Stimulated activated memory B cell treated with anti-CD40 and anti-IgM and Interleukin-4, amounts not matched to agents 10 μg/mL and 1 μg/mL and 100 μg/mL, for 72 hours (primary cell): Measurements from ENCODE around the gene ARHGAP26.

Experiments used
- ATAC-seq: fragments of 150-1000 bp; cut with Tn5 transposase; 2 replicates; pipeline ENCODE4 v1.10.0; 2021
- H3K27ac Mint-ChIP-seq: one replicate; pipeline ENCODE4 v1.8.0; 2022; ENCODE audit warnings: mild to moderate bottlenecking, mixed read lengths
- H3K27me3 Mint-ChIP-seq: one replicate; pipeline ENCODE4 v1.8.0; 2022; ENCODE audit warnings: mixed read lengths
- H3K36me3 Mint-ChIP-seq: one replicate; pipeline ENCODE4 v1.8.0; 2022; ENCODE audit warnings: mixed read lengths
- H3K4me1 Mint-ChIP-seq: one replicate; pipeline ENCODE4 v1.8.0; 2022; ENCODE audit warnings: mixed read lengths
- H3K4me3 Mint-ChIP-seq: one replicate; pipeline ENCODE4 v1.8.0; 2022; ENCODE audit warnings: mild to moderate bottlenecking, moderate library complexity, mixed read lengths
- H3K9me3 Mint-ChIP-seq: one replicate; pipeline ENCODE4 v1.8.0; 2022; ENCODE audit warnings: mixed read lengths

The ARHGAP26 gene

DNA sequence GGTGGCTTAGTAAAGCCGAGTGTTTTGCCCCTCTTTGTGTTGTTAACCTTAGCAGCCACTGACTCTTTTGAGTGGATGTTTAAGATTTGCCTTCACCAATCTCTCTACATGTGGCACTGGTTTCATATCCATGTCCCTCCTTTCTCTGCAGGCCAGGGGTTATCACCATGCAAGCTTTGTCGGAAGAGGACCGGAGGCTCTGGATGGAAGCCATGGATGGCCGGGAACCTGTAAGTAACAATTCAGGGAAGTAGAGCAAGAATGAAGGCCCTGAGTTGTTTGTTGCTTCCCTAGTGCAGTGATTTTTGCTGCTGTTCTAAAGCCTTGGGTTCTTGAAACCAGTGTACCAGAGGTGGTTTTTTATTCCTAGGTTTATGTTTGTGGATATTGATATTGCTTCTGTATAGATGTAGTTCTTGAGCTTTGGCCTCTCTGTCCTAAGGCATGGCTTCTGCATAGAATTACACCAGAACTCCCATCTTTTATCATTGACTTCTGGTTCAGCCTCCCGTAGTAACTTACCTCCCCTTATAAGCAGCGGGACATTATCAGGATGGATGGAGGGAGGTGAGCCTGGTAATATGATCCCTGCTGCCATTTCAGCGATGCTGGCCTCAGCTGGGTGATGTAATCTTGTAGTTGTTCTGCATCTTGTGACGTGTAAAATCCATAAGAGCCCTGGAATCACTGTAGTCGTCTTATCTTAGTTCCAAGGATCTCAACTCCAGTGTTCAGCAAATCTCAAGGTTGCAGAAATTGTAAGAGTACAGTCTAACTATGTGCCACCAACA is 161.9 kb downstream of the ARHGAP26 start:
- Mint-ChIP-seq H3K36me3 (peaks cover 19% of the 10 kb centered on the region), H3K9me3 (no peaks in the 10 kb centered on the region), H3K27ac (no peak overlapping the region), H3K4me3 (no peak overlapping the region), H3K4me1 (peaks cover 14% of the 10 kb centered on the region), H3K27me3 (no peaks in the 10 kb centered on the region)
- no peak for ATAC-seq

DNA sequence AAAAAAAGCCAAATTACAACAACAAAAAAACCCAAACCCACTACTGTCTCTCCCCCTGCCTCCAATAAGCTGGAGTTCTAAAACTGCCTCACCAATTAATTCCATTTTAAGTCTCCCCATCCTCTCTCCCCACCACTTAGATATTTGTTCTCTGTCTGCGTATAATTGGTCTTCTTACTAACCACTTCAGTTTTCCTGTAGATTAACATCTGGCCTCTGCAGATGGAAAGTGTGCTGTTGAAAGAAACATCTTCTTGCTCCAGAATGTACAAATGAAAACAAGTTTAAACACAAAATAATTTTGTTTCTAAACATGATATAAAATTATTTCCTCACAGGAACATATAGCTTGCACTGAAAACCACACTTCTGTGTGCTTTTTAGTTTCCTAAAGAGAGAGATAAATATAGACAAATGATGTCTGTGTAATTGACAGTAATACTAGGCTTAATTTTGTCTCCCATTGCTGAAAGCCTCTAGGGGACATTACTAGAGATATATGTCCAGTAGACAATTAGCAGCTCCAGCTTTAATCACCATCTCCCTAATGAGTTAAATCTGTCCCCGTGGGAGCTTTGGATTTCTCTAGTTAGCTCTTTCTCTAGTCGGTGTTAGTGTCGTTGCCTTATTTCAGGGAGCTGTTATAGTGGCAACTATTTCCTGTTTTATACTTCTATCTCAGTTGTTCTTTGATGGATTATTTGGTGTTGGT is 164.0 kb downstream of the ARHGAP26 start:
- Mint-ChIP-seq H3K36me3 (peaks cover 19% of the 10 kb centered on the region), H3K9me3 (no peaks in the 10 kb centered on the region), H3K27ac (no peak overlapping the region), H3K4me3 (no peak overlapping the region), H3K27me3 (no peaks in the 10 kb centered on the region), H3K4me1 (peaks cover 14% of the 10 kb centered on the region)
- no peak for ATAC-seq

DNA sequence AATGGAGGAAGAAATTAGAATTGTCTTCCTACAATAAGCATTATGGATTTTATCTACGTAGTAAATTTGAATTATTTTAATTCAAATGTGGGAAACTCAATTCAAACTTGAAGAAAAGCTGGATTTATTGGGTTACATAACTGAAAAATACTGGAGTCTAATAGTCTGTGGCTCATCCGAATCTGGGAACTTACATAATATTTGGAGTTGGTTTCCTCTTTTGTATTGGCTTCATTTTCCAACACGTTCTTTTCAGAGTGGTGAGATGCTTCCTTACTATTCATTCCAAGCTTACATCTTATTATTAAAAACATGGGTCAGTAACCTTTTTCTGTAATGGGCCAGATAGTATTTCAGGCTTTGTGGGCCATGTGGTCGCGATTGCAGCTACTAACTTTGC is 164.8 kb downstream of the ARHGAP26 start:
- Mint-ChIP-seq H3K27me3 (no peaks in the 10 kb centered on the region), H3K27ac (no peak overlapping the region), H3K9me3 (no peaks in the 10 kb centered on the region), H3K4me3 (no peak overlapping the region), H3K4me1 (peaks cover 14% of the 10 kb centered on the region), H3K36me3 (peaks cover 19% of the 10 kb centered on the region)
- no peak for ATAC-seq

DNA sequence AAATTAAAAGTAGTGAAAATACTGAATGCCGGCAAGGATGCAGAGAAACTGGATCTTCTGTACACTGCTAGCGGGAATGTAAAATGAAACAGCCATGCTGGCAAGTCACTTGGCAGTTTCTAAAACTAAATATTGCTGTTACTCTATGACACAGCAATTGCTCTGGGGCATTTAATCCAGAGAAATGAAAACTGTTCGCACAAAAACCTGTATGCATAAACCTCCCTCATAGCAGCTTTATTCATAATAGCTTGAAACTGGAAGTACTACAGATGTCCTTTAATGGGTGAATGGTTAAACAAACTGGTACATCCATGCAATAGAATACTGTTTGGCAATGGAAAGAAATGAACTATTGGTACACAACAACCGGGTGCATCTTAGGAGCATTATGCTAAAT is 167.2 kb downstream of the ARHGAP26 start:
- Mint-ChIP-seq H3K9me3 (no peaks in the 10 kb centered on the region), H3K27me3 (no peaks in the 10 kb centered on the region), H3K4me3 (no peak overlapping the region), H3K36me3 (peaks cover 3% of the 10 kb centered on the region), H3K4me1 (peaks cover 14% of the 10 kb centered on the region), H3K27ac (no peak overlapping the region)
- ATAC-seq: no peak

DNA sequence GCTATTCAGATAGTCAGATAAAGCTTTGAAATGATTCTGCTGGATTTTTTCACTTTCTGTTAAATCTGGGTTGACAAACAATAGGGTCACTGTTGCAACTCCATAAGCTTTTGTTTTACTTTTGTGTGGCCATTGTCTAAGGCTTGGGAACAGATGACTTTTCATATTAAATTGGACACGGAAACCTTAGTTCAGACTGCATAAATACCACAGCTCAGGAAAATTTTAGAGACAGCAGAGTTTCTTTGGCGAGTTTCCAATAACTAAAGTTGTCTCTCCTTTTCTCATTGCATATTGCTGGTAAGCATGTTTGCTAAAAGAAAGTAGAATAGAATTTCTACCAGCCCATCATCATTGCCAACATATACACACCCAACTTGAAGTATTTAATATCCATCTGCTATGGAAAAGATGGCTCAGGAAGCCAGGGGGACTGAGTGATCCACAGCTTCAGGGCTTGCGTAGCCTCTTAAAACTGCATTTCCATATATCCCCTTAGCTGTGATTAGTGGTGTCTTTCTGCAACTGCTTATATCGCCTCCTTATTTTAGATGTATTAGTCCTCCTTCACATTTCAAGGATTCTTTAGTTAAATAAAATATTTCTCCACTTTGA is 168.2 kb downstream of the ARHGAP26 start:
- ATAC-seq: no peak

DNA sequence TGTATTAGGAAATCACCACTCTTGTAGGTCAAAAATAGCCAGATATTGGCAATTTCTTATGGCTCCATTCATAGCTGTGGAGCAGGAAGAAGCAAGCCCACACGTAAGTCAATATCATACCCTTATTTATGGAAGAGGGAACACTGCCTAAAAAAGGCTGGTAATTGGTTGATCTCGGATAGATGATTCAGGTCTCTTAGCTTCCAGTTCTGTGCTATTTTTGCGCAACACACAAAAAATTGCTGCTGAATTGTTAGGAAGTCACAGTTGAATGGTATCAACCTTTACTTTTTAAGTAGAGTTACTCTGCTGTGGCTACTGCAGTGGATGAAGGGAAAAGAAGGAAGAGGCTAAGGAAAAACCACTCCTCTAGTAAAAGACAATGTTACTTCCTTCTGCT is 168.8 kb downstream of the ARHGAP26 start:
- no peak for ATAC-seq
- no peaks in the 10 kb centered on the region for H3K27me3 Mint-ChIP-seq
- peaks cover 14% of the 10 kb centered on the region for H3K4me1 Mint-ChIP-seq
- no peak overlapping the region for H3K27ac Mint-ChIP-seq
- no peaks in the 10 kb centered on the region for H3K9me3 Mint-ChIP-seq
- H3K4me3 Mint-ChIP-seq: no peak overlapping the region
- H3K36me3 Mint-ChIP-seq: no peaks in the 10 kb centered on the region

More for the DNA sequence above, 168.2 kb downstream of the ARHGAP26 start:
- Mint-ChIP-seq H3K9me3 (no peaks in the 10 kb centered on the region), H3K36me3 (no peaks in the 10 kb centered on the region), H3K4me1 (peaks cover 14% of the 10 kb centered on the region), H3K27ac (no peak overlapping the region), H3K4me3 (no peak overlapping the region), H3K27me3 (no peaks in the 10 kb centered on the region)

DNA sequence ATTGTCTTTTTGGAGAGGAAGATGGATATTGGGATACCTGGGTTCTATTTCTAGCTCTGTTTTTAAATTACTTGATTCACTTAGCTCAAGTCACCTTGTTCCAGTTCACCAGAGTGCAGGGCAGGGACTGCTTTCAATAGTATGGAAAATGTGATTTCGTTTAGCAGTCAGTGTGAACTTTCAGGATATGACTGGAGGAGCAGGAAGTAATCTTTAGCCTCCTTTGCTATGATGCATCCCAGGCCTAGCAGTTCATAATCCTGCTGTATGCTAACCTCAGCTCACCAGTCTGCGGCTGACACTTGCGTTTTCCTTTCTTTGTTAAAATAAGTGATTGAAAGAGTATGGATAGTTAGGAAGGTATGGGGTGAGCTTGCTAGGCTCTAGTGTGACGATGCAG is 169.7 kb downstream of the ARHGAP26 start:
- H3K4me1 Mint-ChIP-seq: peaks cover 14% of the 10 kb centered on the region
- H3K27ac Mint-ChIP-seq: no peak overlapping the region
- H3K4me3 Mint-ChIP-seq: no peak overlapping the region
- no peaks in the 10 kb centered on the region for H3K36me3 Mint-ChIP-seq
- no peak for ATAC-seq
- H3K27me3 Mint-ChIP-seq: no peaks in the 10 kb centered on the region
- no peaks in the 10 kb centered on the region for H3K9me3 Mint-ChIP-seq

DNA sequence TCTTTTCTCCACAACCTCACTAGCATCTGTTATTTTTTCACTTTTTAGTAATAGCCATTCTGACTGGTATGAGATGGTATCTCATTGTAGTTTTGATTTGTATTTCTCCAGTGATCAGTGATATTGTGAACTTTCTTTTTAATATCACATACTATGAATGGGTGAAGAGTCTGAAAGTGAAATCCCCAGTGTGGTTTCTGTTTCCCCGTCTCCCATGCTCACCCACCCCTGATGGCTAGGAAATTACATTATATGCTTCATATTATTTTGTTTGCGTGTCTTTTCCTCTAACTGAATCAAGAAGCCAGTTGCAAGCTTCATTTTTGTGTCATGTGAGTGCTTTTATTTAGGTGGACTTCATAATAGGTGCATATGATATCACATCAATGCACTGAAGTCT is 171.1 kb downstream of the ARHGAP26 start:
- Mint-ChIP-seq H3K27me3 (no peaks in the 10 kb centered on the region), H3K9me3 (no peaks in the 10 kb centered on the region), H3K4me1 (peaks cover 3% of the 10 kb centered on the region), H3K27ac (no peak overlapping the region), H3K36me3 (no peaks in the 10 kb centered on the region), H3K4me3 (no peak overlapping the region)
- ATAC-seq: no peak

DNA sequence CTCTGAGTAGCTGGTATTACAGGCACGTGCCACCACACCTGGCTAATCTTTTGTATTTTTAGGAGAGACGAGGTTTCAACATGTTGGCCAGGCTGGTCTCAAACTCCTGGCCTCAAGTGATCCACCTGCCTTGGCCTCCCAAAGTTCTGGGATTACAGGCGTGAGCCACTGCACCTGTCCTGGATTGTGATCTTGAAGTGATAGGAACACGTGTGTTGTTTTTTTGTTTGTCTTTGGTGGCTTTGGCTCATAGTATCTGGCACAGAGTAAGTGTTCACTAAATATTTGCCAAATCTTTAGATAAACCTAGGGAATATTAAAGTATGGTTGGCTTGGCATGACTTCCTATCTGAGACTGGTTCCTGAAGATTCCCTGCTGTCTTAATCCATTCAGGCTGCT is 172.7 kb downstream of the ARHGAP26 start:
- Mint-ChIP-seq H3K27ac (no peak overlapping the region), H3K9me3 (no peaks in the 10 kb centered on the region), H3K4me1 (no peaks in the 10 kb centered on the region), H3K27me3 (no peaks in the 10 kb centered on the region), H3K36me3 (no peaks in the 10 kb centered on the region), H3K4me3 (no peak overlapping the region)
- no peak for ATAC-seq

DNA sequence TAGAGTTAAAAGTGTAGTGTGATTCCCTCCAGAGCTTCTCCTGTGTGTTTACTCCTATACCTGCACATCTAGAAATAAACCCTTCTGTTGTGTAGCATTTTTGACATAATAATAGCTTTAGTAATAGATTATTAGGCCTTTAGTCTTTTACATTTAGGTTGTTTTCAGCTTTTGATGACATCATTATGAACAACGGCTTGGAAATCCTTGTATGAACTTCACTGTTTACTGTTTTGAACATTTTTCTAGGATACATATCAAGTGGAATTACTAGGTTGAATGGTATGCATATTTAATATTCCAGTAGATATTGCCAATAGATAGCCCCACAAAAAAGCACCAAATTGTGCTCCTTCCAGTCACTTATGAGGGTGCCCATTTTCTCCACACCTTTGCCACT is 174.0 kb downstream of the ARHGAP26 start:
- Mint-ChIP-seq H3K4me3 (no peak overlapping the region), H3K9me3 (no peaks in the 10 kb centered on the region), H3K36me3 (no peaks in the 10 kb centered on the region), H3K4me1 (no peaks in the 10 kb centered on the region), H3K27ac (no peak overlapping the region), H3K27me3 (no peaks in the 10 kb centered on the region)
- ATAC-seq: no peak

DNA sequence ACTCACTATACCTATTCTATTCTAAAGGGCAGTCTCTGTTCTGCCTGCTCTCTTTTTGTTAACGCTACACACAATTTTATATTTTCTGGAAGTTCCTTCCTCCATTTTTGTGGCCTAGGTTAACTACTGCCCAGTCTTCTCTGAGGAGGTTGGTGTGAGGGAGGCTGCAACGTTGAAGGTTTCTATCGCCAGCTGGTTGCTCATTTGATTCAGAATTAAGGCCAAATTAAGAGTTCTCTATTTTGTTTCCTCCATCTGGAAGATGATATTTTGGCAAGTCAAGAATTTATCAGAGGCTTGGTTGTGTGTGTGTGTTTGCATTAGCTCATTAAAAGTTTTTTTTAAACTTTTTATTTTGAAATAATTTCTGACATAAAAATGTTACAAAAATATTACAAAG is 175.1 kb downstream of the ARHGAP26 start:
- Mint-ChIP-seq H3K9me3 (no peaks in the 10 kb centered on the region), H3K36me3 (no peaks in the 10 kb centered on the region), H3K27ac (no peak overlapping the region)

DNA sequence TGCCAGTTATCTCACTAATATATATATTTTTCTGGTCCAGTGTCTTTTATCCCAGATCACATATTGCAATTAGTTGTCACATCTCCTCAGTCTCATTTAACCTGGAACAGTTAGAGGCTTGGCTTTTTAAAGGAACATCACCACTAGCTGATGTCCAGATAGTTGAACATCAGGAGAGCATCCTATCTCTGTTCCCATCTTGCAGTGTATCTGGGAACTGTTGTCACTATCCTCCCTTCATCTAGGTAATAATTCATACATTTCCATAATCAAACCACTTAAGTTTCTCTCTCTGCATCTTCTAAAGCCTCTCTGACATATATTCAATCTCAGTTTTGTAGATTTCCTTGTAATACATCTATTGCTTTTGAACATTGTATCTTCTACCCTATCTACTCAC is 175.7 kb downstream of the ARHGAP26 start:
- Mint-ChIP-seq H3K27me3 (no peaks in the 10 kb centered on the region), H3K9me3 (no peaks in the 10 kb centered on the region), H3K36me3 (no peaks in the 10 kb centered on the region), H3K4me3 (no peak overlapping the region), H3K27ac (no peak overlapping the region), H3K4me1 (no peaks in the 10 kb centered on the region)
- no peak for ATAC-seq

More for the DNA sequence above, 175.1 kb downstream of the ARHGAP26 start:
- Mint-ChIP-seq H3K4me3 (no peak overlapping the region), H3K4me1 (no peaks in the 10 kb centered on the region), H3K27me3 (no peaks in the 10 kb centered on the region)
- ATAC-seq: no peak

DNA sequence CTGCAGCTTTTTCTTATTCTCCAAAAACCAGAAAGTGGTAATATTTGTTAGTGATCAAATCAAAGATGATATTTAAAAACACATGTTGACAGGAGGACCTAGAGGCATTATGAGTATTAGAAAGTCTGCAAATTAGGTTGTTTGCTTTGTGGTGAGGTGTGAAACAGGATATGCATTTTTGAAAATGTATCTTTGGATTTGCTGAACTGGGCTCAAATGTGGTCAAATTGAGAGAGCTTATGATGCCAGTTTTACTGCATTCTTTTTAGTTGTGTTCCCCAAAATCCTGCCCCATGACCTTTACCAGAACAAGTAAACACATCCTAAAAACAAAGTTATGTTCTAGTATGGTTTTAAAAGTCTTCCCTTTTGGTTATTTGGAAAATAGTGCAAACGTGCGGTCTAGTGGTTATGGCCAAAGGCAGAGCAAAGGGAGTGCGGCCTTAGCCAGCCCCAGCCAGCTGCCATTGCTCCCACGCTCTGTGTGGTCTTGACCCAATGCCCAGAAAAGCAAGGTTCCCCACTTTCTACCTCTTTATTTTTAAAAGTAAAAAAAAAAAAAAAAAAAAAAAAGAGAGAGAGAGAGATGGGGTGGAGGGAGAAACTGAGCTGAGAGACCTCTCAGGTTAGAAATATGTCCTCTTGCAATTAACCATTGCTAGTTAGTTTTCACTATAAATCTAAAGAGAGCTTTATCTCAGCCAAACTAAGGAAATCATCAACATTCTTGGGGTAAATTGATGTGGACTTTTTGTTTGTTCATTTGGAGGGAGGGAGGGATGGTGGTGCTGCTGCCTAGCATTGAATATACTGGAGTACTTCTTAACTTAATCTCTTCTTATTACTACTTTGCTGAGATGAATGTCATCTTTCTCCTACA is 176.6 kb downstream of the ARHGAP26 start:
- Mint-ChIP-seq H3K36me3 (no peaks in the 10 kb centered on the region), H3K27me3 (no peaks in the 10 kb centered on the region), H3K27ac (no peak overlapping the region), H3K4me3 (no peak overlapping the region), H3K9me3 (no peaks in the 10 kb centered on the region), H3K4me1 (no peaks in the 10 kb centered on the region)
- ATAC-seq: no peak

DNA sequence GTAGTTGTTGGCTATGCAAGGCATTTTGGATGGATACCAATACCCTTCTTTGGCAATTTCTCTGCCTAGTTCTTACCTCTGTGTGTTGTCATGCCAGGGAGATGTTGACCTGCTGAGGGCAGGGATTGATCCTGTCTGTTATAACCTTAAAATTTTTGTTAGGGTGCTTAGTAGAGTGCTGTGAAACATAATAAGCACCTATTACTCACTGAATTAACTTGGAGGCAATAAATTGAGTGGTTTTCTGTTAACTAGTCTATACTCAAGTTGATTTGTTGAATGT is 177.2 kb downstream of the ARHGAP26 start:
- ATAC-seq: no peak
- Mint-ChIP-seq H3K36me3 (no peaks in the 10 kb centered on the region), H3K9me3 (no peaks in the 10 kb centered on the region), H3K27ac (no peak overlapping the region), H3K27me3 (no peaks in the 10 kb centered on the region), H3K4me3 (no peak overlapping the region), H3K4me1 (no peaks in the 10 kb centered on the region)

DNA sequence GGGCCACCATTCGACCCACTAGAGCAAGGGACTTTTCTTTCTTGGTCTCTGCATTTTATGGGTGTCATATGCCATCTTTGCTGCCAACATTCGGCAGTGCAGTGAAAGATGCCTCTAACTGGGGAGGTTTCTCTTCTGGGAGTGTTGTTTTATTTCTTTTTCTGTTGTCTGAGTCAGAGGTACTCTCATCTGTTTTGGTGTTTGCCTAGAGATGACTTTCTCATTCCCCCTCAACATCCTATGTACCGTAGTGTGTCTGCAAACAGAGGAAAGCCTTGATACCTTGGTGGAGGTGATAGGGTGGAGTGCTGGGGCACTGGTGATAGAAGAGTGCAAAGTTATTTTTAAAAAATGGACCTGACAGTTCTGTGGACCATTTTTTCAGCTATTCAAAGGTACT is 182.1 kb downstream of the ARHGAP26 start:
- ATAC-seq: no peak
- no peak overlapping the region for H3K4me3 Mint-ChIP-seq
- no peaks in the 10 kb centered on the region for H3K36me3 Mint-ChIP-seq
- H3K27me3 Mint-ChIP-seq: no peaks in the 10 kb centered on the region
- no peaks in the 10 kb centered on the region for H3K9me3 Mint-ChIP-seq
- H3K27ac Mint-ChIP-seq: no peak overlapping the region
- no peaks in the 10 kb centered on the region for H3K4me1 Mint-ChIP-seq
